GM12801 (cell line): ENCODE data around the gene KDM5B.

Experiments used
- CTCF ChIP-seq: IDR thresholded peaks from one replicate; pipeline ENCODE4 v1.5.1; 2011; ENCODE audit warnings: control low read depth; ENCODE audit not compliant: insufficient read length; ENCODE audit errors: extremely low read depth

Gene KDM5B

GRCh38 chr1:202807926-202808757, at the start of gene KDM5B:
TSS of gene KDM5B (minus strand) at chr1:202808421. CDS start at chr1:202808305, 116 bp downstream.
- TF ChIP-seq CTCF: no peak

- TF ChIP-seq CTCF: no peak
Measured at GRCh38 chr1:202857136-202857610, 49.0 kb upstream of the KDM5B start.

- TF ChIP-seq CTCF: no peak
Measured at GRCh38 chr1:202856014-202856413, 47.8 kb upstream of the KDM5B start.

GRCh38 chr1:202854787-202855186, 46.6 kb upstream of the KDM5B start:
- no peak for TF ChIP-seq CTCF

GRCh38 chr1:202852163-202852904, 44.1 kb upstream of the KDM5B start:
- no peak for TF ChIP-seq CTCF

GRCh38 chr1:202850593-202851362, 42.6 kb upstream of the KDM5B start:
- no peak for TF ChIP-seq CTCF

- no peak for TF ChIP-seq CTCF
Measured at GRCh38 chr1:202848191-202848542, 39.9 kb upstream of the KDM5B start.
